Measurements from ENCODE around the gene HOXB4. TPM values are rescaled to one million over a fixed set of nuclear protein-coding genes. Genes with fewer than 3 reads are reported as not detected.

HOXB4 gene
- total RNA-seq, 1 experiment from 2014 or later: not detected

- no peak overlapping the region for H3K23ac ChIP-seq (ENCODE audit: insufficient read length, low read depth, low read length)
- no peak overlapping the region for H2BK5ac ChIP-seq (ENCODE audit: insufficient read length, low read length)
- H3K23me2 ChIP-seq (ENCODE audit: insufficient read length, low read depth, low read length, poor library complexity, severe bottlenecking): no peaks in the 10 kb centered on the region
- Mint-ChIP-seq H3K27ac (no peak overlapping the region), H3K4me3 (no peak overlapping the region), H3K9me3 (peaks cover 0 to 6% of the 10 kb centered on the region in 2 experiments; a peak in 2 of 5 replicates), H3K36me3 (ENCODE audit: insufficient read depth in 1 of 3, low read depth in 3 of 3) (peaks cover 0 to 2% (median 0%) of the 10 kb centered on the region in 3 experiments; a peak in 2 of 7 replicates), H3K27me3 (ENCODE audit: low read depth) (peaks cover 88% of the 10 kb centered on the region), H3K4me1 (peaks cover 2 to 17% of the 10 kb centered on the region in 2 experiments; a peak in 3 of 4 replicates)
- H3K56ac ChIP-seq (ENCODE audit: insufficient read length, low read depth, low read length): no peak overlapping the region
- H2BK12ac ChIP-seq (ENCODE audit: insufficient read length, low read depth, low read length): no peak overlapping the region
- H4K20me1 ChIP-seq (ENCODE audit: control insufficient read depth, insufficient read depth, insufficient read length): no peaks in the 10 kb centered on the region
- H4K91ac ChIP-seq (ENCODE audit: insufficient read length, low read depth, low read length): no peak overlapping the region
- H3K27me3 ChIP-seq (ENCODE audit: insufficient read depth, low read length): peaks cover 97% of the 10 kb centered on the region
- H2BK15ac ChIP-seq (ENCODE audit: low read depth, low read length): no peak overlapping the region
- no peak for TF ChIP-seq CTCF (conservative IDR thresholded peaks at IDR 0.05)
- H3K4ac ChIP-seq (ENCODE audit: low read depth, low read length): no peak overlapping the region
- no peak overlapping the region for H4K5ac ChIP-seq (ENCODE audit: insufficient read length, low read depth, low read length)
- no peaks in the 10 kb centered on the region for H3K9me3 ChIP-seq (ENCODE audit: control insufficient read depth, low read depth, low read length)
- no peaks in the 10 kb centered on the region for H3K79me2 ChIP-seq (ENCODE audit: insufficient read depth, low read length)
- H3K18ac ChIP-seq (ENCODE audit: insufficient read length, low read depth, low read length): no peak overlapping the region
- H2AK5ac ChIP-seq (ENCODE audit: insufficient read length, low read length): no peak overlapping the region
- no peak overlapping the region for H3K4me2 ChIP-seq (ENCODE audit: insufficient read depth, insufficient read length, low read length)
- no peak overlapping the region for H2BK20ac ChIP-seq (ENCODE audit: low read depth, low read length, poor library complexity, severe bottlenecking)
- H3K9ac ChIP-seq (ENCODE audit: extremely low read depth, insufficient read length, low read length): no peak overlapping the region
- H3K79me1 ChIP-seq (ENCODE audit: insufficient read depth, low read depth, low read length, poor library complexity, severe bottlenecking): no peaks in the 10 kb centered on the region
- H3K27ac ChIP-seq (ENCODE audit: insufficient read length, low read depth, low read length): no peak overlapping the region
- no peak overlapping the region for H2AFZ ChIP-seq (ENCODE audit: low read length)
- H4K8ac ChIP-seq (replicated peaks; ENCODE audit: insufficient read length, low read depth, low read length): no peak overlapping the region
- no peaks in the 10 kb centered on the region for H3K4me1 ChIP-seq (ENCODE audit: insufficient read depth, low read length)
- WGBS (ENCODE audit: extremely low coverage, insufficient read length, low lambda C conversion rate): no CpG with 5 or more reads among the region's 14 CpGs
- no peak overlapping the region for H3T11ph ChIP-seq (ENCODE audit: low read length)
- no peak for DNase-seq
- H2BK120ac ChIP-seq (ENCODE audit: low read depth, low read length, poor library complexity, severe bottlenecking): no peak overlapping the region
- H3K14ac ChIP-seq (ENCODE audit: insufficient read depth, low read length): no peak overlapping the region
Observed at GRCh38 chr17:48559840-48560817, 18.0 kb downstream of the HOXB4 start.

All from H9 (cell line).